ENCODE results near the gene TDRD10.

The TDRD10 gene

DNA sequence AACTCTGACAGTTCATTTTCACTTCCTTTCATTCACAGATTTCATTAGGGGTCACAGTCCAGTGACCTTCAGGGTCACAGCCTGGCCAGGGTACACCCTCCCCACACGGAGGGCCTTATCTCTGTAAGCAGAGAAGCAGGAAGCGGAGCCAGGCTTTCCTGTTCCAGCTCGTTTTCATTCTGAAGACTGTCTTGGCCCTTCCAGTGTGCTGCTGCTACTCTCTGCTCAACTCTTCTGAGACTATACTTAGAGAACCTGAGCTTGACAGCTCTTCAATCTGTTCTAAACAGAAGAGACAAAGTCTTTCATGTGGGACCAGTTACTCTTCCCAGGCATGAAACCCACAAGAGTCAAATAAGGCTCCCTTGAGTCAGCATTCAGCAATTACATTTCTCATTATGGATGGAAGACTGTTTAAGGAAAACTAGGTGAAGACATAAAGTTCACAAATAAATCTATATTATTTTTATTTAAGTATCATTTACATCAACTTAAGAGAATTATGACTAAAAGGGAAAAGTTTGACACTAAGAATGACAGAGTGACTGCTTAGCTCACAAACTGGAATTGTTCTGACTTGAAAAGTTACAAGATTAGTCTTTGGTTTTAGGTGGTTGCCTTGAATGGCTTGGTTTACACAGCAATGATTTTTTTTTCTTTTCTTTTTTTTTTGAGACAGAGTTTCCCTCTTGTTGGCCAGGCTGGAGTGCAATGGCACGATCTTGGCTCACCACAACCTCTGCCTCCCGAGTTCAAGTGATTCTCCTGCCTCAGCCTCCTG, 4.8 kb upstream of the TDRD10 start:
- H2AFZ ChIP-seq (ENCODE audit: low read depth, low read length), result no peak overlapping the region
- H3K9ac ChIP-seq (ENCODE audit: low read depth, low read length), result no peak overlapping the region
- TF ChIP-seq EZH2 (IDR thresholded peaks at IDR 0.05; ENCODE audit: borderline replicate concordance, low read depth, low read length, severe bottlenecking), result no peak
- TF ChIP-seq, protein P1, sequence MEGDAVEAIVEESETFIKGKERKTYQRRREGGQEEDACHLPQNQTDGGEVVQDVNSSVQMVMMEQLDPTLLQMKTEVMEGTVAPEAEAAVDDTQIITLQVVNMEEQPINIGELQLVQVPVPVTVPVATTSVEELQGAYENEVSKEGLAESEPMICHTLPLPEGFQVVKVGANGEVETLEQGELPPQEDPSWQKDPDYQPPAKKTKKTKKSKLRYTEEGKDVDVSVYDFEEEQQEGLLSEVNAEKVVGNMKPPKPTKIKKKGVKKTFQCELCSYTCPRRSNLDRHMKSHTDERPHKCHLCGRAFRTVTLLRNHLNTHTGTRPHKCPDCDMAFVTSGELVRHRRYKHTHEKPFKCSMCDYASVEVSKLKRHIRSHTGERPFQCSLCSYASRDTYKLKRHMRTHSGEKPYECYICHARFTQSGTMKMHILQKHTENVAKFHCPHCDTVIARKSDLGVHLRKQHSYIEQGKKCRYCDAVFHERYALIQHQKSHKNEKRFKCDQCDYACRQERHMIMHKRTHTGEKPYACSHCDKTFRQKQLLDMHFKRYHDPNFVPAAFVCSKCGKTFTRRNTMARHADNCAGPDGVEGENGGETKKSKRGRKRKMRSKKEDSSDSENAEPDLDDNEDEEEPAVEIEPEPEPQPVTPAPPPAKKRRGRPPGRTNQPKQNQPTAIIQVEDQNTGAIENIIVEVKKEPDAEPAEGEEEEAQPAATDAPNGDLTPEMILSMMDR (IDR thresholded peaks at IDR 0.05; ENCODE audit: borderline replicate concordance, extremely low read depth, low read length, poor library complexity, severe bottlenecking), result no peak
- DNase-seq (no peak), ATAC-seq (ENCODE audit: insufficient read depth, low read depth) (no peak)
- no peaks in the 10 kb centered on the region for H3K9me3 ChIP-seq (ENCODE audit: insufficient read depth, low read length, severe bottlenecking)
- H3K4me2 ChIP-seq (ENCODE audit: insufficient read depth, low read length), result no peak overlapping the region
- no peaks in the 10 kb centered on the region for H4K20me1 ChIP-seq (ENCODE audit: insufficient read depth, low read length)
- H3K79me2 ChIP-seq (ENCODE audit: insufficient read depth, low read length), result no peaks in the 10 kb centered on the region
- H3K27ac ChIP-seq (ENCODE audit: low read length), result no peak overlapping the region
- H3K27me3 ChIP-seq (ENCODE audit: insufficient read depth, low read length, poor library complexity), result peaks cover 31% of the 10 kb centered on the region
- no peaks in the 10 kb centered on the region for H3K4me1 ChIP-seq (ENCODE audit: insufficient read depth, low read length)
- H3K36me3 ChIP-seq (ENCODE audit: insufficient read depth, low read length), result no peaks in the 10 kb centered on the region
- no peak overlapping the region for H3K4me3 ChIP-seq (ENCODE audit: low read depth in 1 of 2, low read length in 2 of 2)

DNA sequence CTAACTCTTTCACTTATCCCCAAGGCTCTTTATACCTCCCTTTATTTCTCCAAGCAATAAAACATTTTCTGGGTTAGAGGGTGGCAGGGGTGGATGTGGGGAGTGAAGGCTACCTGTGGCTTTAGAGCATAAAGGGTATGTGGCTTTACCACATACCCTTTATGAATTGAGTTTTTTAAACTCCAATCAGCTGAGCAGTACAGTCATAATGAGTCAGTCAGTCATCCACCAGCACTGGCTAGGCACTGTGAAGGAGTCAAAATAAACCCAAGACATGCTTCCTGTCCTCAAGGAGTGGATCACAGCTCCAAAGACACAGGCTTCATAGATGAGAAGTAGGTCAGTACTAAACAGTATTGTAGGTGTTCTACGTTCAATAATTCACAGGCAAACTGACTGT, 2.6 kb upstream of the TDRD10 start:
- no peaks in the 10 kb centered on the region for H3K9me3 ChIP-seq (ENCODE audit: insufficient read depth, low read length, severe bottlenecking)
- no peaks in the 10 kb centered on the region for H3K4me1 ChIP-seq (ENCODE audit: insufficient read depth, low read length)
- ATAC-seq (ENCODE audit: insufficient read depth, low read depth) (no peak), DNase-seq (no peak)
- H3K9ac ChIP-seq (ENCODE audit: low read depth, low read length), result no peak overlapping the region
- no peak overlapping the region for H3K27ac ChIP-seq (ENCODE audit: low read length)
- TF ChIP-seq EZH2 (IDR thresholded peaks at IDR 0.05; ENCODE audit: borderline replicate concordance, low read depth, low read length, severe bottlenecking), result no peak
- TF ChIP-seq, protein P1 (IDR thresholded peaks at IDR 0.05; ENCODE audit: borderline replicate concordance, extremely low read depth, low read length, poor library complexity, severe bottlenecking), result no peak
- H3K79me2 ChIP-seq (ENCODE audit: insufficient read depth, low read length), result no peaks in the 10 kb centered on the region
- H3K36me3 ChIP-seq (ENCODE audit: insufficient read depth, low read length), result no peaks in the 10 kb centered on the region
- peaks cover 17% of the 10 kb centered on the region for H3K27me3 ChIP-seq (ENCODE audit: insufficient read depth, low read length, poor library complexity)
- no peaks in the 10 kb centered on the region for H4K20me1 ChIP-seq (ENCODE audit: insufficient read depth, low read length)
- no peak overlapping the region for H3K4me2 ChIP-seq (ENCODE audit: insufficient read depth, low read length)
- H2AFZ ChIP-seq (ENCODE audit: low read depth, low read length), result no peak overlapping the region
- no peak overlapping the region for H3K4me3 ChIP-seq (ENCODE audit: low read depth in 1 of 2, low read length in 2 of 2)

DNA sequence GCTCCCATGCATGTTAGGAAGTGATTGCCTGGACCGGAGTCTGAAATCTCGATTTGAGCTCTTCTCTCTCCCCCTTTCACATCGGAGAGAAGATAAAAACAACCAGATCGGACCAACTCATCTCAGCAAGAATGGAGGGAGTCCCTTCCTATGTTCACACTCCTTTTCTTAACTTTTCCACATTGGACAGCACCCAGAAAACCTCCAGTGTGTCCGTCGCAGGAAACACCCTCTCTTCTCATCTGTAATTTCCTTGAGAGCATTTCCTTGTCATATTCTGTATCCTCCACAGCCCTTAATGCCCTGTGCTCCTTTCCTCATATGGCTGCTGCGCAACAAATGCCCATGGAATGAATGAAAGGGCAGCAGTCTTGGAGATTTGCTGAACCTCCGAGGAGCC, 1.5 kb upstream of the TDRD10 start:
- Histone ChIP-seq H3K36me3 (ENCODE audit: insufficient read depth, low read length) (no peaks in the 10 kb centered on the region), H3K9ac (ENCODE audit: low read depth, low read length) (no peak overlapping the region), H3K9me3 (ENCODE audit: insufficient read depth, low read length, severe bottlenecking) (no peaks in the 10 kb centered on the region), H3K79me2 (ENCODE audit: insufficient read depth, low read length) (no peaks in the 10 kb centered on the region), H3K4me3 (ENCODE audit: low read depth in 1 of 2, low read length in 2 of 2) (no peak overlapping the region), H2AFZ (ENCODE audit: low read depth, low read length) (no peak overlapping the region), H3K27ac (ENCODE audit: low read length) (no peak overlapping the region), H4K20me1 (ENCODE audit: insufficient read depth, low read length) (no peaks in the 10 kb centered on the region), H3K27me3 (ENCODE audit: insufficient read depth, low read length, poor library complexity) (peaks cover 11% of the 10 kb centered on the region), H3K4me2 (ENCODE audit: insufficient read depth, low read length) (no peak overlapping the region), H3K4me1 (ENCODE audit: insufficient read depth, low read length) (no peaks in the 10 kb centered on the region)
- ATAC-seq (ENCODE audit: insufficient read depth, low read depth) (no peak), DNase-seq (no peak)
- no peak for TF ChIP-seq EZH2 (IDR thresholded peaks at IDR 0.05; ENCODE audit: borderline replicate concordance, low read depth, low read length, severe bottlenecking)
- TF ChIP-seq, protein P1 (IDR thresholded peaks at IDR 0.05; ENCODE audit: borderline replicate concordance, extremely low read depth, low read length, poor library complexity, severe bottlenecking), result no peak
